GM12892 (cell line): Measurements from ENCODE around the gene LDAH.

Experiments
- POLR2A ChIP-seq: IDR thresholded peaks from 2 replicates; pipeline ENCODE4 v1.6.1; 2011; ENCODE audit warnings: low read depth, low read length, control low read depth
- POLR2AphosphoS5 ChIP-seq: IDR thresholded peaks from 2 replicates; pipeline ENCODE4 v1.6.1; 2011; ENCODE audit warnings: low read depth, low read length, control low read depth
- TAF1 ChIP-seq: IDR thresholded peaks from 2 replicates; pipeline ENCODE4 v1.6.1; 2011; ENCODE audit warnings: low read depth, mild to moderate bottlenecking, control low read depth, low read length, borderline replicate concordance

GRCh38 chr2:20707601-20708000, 115.3 kb downstream of the LDAH start:
- TF ChIP-seq POLR2A (no peak), POLR2AphosphoS5 (no peak), TAF1 (no peak)
